GM23248 (cell line): ENCODE results near the gene CHST11.

Experiments used
- EZH2 ChIP-seq: fragments of 200-600 bp; sonication (generic); IDR thresholded peaks from 2 replicates; pipeline ENCODE4 v1.6.1; 2018; ENCODE audit warnings: antibody characterized with exemption, mild to moderate bottlenecking; ENCODE audit not compliant: insufficient read depth, poor library complexity, severe bottlenecking
- EZH2phosphoT487 ChIP-seq: fragments of 200-600 bp; sonication (generic); IDR thresholded peaks from 2 replicates; pipeline ENCODE4 v1.6.1; 2018; ENCODE audit warnings: antibody characterized with exemption, moderate library complexity, mild to moderate bottlenecking, low read depth; ENCODE audit not compliant: insufficient read depth

- TF ChIP-seq EZH2 = no peak
- no peak for TF ChIP-seq EZH2phosphoT487
Measured at GRCh38 chr12:104586351-104586919, 129.7 kb downstream of the CHST11 start.
